A673 (cell line): ENCODE results near the gene CYTL1. TPM values are rescaled to one million over a fixed set of nuclear protein-coding genes. Genes with fewer than 3 reads are reported as not detected.

Experiments
- BruUV-seq: library from RNA; stranded (reverse); fragments of 400-500 nt; replicated peaks from 2 replicates; lab custom pipeline; 2021; lab: Mats Ljungman, UMichigan
- CTCF ChIA-PET: fragments of 300-600 bp; sonication (Branson Sonifier 250); formaldehyde crosslinking; loops from one replicate; lab custom pipeline; 2022; ENCODE audit warnings: antibody characterized with exemption; lab: Charles Lee
- POLR2A ChIA-PET: fragments of 300-600 bp; sonication (Branson Sonifier 250); formaldehyde crosslinking; loops from one replicate; lab custom pipeline; 2022; ENCODE audit warnings: antibody characterized with exemption; ENCODE audit not compliant: low non-redundant PET; lab: Charles Lee
- DNase-seq: peaks from one replicate; pipeline ENCODE4 v3.0.0-alpha.2; 2015; ENCODE audit warnings: low spot score
- H3K27ac ChIP-seq: fragments of 200-600 bp; sonication (generic); 2 replicates; pipeline ENCODE4 v1.5.1; 2016; ENCODE audit warnings: mixed run types, low read depth, mild to moderate bottlenecking, mixed read lengths, antibody characterized with exemption, low read length; ENCODE audit not compliant: poor library complexity, severe bottlenecking
- H3K27me3 ChIP-seq: fragments of 200-600 bp; sonication (generic); replicated peaks from 2 replicates; pipeline ENCODE4 v1.6.1; 2017; ENCODE audit warnings: mixed run types, low read depth, mild to moderate bottlenecking, mixed read lengths, antibody characterized with exemption, low read length; ENCODE audit not compliant: insufficient read depth, poor library complexity
- H3K36me3 ChIP-seq: fragments of 200-600 bp; sonication (generic); 2 replicates; pipeline ENCODE4 v1.6.1; 2016; ENCODE audit warnings: mixed run types, mild to moderate bottlenecking, mixed read lengths, antibody characterized with exemption, low read length; ENCODE audit not compliant: insufficient read depth, poor library complexity, severe bottlenecking
- H3K4me1 ChIP-seq: fragments of 200-600 bp; sonication (generic); 2 replicates; pipeline ENCODE4 v1.6.1; 2017; ENCODE audit warnings: mixed run types, mild to moderate bottlenecking, mixed read lengths, antibody characterized with exemption, low read length; ENCODE audit not compliant: insufficient read depth, poor library complexity, severe bottlenecking
- H3K4me3 ChIP-seq: fragments of 200-600 bp; sonication (generic); 2 replicates; pipeline ENCODE4 v1.5.1; 2016; ENCODE audit warnings: low read depth, mixed run types, mild to moderate bottlenecking, mixed read lengths, low read length; ENCODE audit not compliant: poor library complexity, severe bottlenecking
- H3K9me3 ChIP-seq: fragments of 200-600 bp; sonication (generic); 2 replicates; pipeline ENCODE4 v1.6.1; 2016; ENCODE audit warnings: mixed run types, low read depth, mild to moderate bottlenecking, mixed read lengths, antibody characterized with exemption, low read length; ENCODE audit not compliant: poor library complexity, severe bottlenecking
- CTCF ChIP-seq: fragments of 300-800, 200-600 bp; sonication (generic); conservative IDR thresholded peaks from 2 replicates; pipeline ENCODE4 v1.5.1; 2017; ENCODE audit warnings: low read depth, mild to moderate bottlenecking, antibody characterized with exemption, low read length, moderate library complexity, mixed read lengths
- EZH2 ChIP-seq: fragments of 200-600 bp; sonication (generic); IDR thresholded peaks from 2 replicates; pipeline ENCODE4 v1.6.1; 2017; ENCODE audit warnings: borderline replicate concordance, low read depth, mild to moderate bottlenecking, mixed read lengths, antibody characterized with exemption, low read length; ENCODE audit not compliant: poor library complexity, severe bottlenecking
- intact Hi-C: fragments of 100-400 bp; cut with micrococcal nuclease; formaldehyde crosslinking; loops from one replicate; pipeline ENCODE4 v1.10.0; 2022; ENCODE audit not compliant: unreplicated experiment
- total RNA-seq: library from RNA; stranded (reverse); gene quantifications from 2 replicates; pipeline ENCODE4 v1.2.3, GENCODE V29; 2021

The CYTL1 gene
- total RNA-seq, 1 experiment from 2014 or later, result 7.5 TPM

GRCh38 chr4:5021546-5021945 lies 2.3 kb upstream of the CYTL1 start:
- DNase-seq, result no peak
- TF ChIP-seq EZH2, result no peak
- TF ChIP-seq CTCF, result no peak
- CTCF ChIA-PET, result no interaction called here
- no TSS peak for BruUV-seq
- H3K4me3 ChIP-seq, result no peak overlapping the region
- no peaks in the 10 kb centered on the region for H3K27me3 ChIP-seq
- H3K4me1 ChIP-seq, result peaks cover 11% of the 10 kb centered on the region
- no peaks in the 10 kb centered on the region for H3K9me3 ChIP-seq
- H3K36me3 ChIP-seq, result no peaks in the 10 kb centered on the region
- POLR2A ChIA-PET, result no interaction called here
- H3K27ac ChIP-seq, result no peak overlapping the region
- intact Hi-C loops, result no loop called here

- no TSS peak for BruUV-seq
- H3K4me1 ChIP-seq, result peaks cover 11% of the 10 kb centered on the region
- no peak overlapping the region for H3K4me3 ChIP-seq
- TF ChIP-seq EZH2 (no peak), CTCF (no peak)
- no peaks in the 10 kb centered on the region for H3K27me3 ChIP-seq
- DNase-seq, result no peak
- H3K36me3 ChIP-seq, result no peaks in the 10 kb centered on the region
- ChIA-PET CTCF (no interaction called here), POLR2A (no interaction called here)
- intact Hi-C loops, result no loop called here
- no peak overlapping the region for H3K27ac ChIP-seq
- H3K9me3 ChIP-seq, result no peaks in the 10 kb centered on the region
Observed at GRCh38 chr4:5020341-5020740, 1.1 kb upstream of the CYTL1 start.

- POLR2A ChIA-PET, result no interaction called here
- H3K27me3 ChIP-seq, result no peaks in the 10 kb centered on the region
- no peak overlapping the region for H3K4me3 ChIP-seq
- H3K9me3 ChIP-seq, result no peaks in the 10 kb centered on the region
- intact Hi-C loops, result no loop called here
- TF ChIP-seq EZH2, result no peak
- TF ChIP-seq CTCF, result no peak
- CTCF ChIA-PET, result no interaction called here
- DNase-seq, result no peak
- H3K27ac ChIP-seq, result no peak overlapping the region
- peaks cover 11% of the 10 kb centered on the region for H3K4me1 ChIP-seq
- no TSS peak for BruUV-seq
- no peaks in the 10 kb centered on the region for H3K36me3 ChIP-seq
Observed at GRCh38 chr4:5019796-5020195, 538 bp upstream of the CYTL1 start.
